B cell (primary cell): ENCODE data around the gene GAREM2. TPM values are rescaled to one million over a fixed set of nuclear protein-coding genes. Genes with fewer than 3 reads are reported as not detected.
A peak's percentile ranks its signal among the peaks of the same experiment; 100 is the strongest.

ENCODE experiments used
- ATAC-seq: fragments of 200-7000 bp; cut with Tn5 transposase; one replicate; pipeline ENCODE4 v1.10.0; 2021; ENCODE audit warnings: low read depth, mild to moderate bottlenecking, moderate number of reproducible peaks, moderate library complexity
- CTCF ChIA-PET: fragments of 350-600 bp; sonication (Branson Sonifier 250); formaldehyde crosslinking; loops from one replicate; lab custom pipeline; 2021; ENCODE audit warnings: antibody characterized with exemption, inconsistent platforms; lab: Charles Lee
- POLR2A ChIA-PET: fragments of 350-600 bp; sonication (Branson Sonifier 250); formaldehyde crosslinking; loops from one replicate; lab custom pipeline; 2021; ENCODE audit warnings: antibody characterized with exemption; lab: Charles Lee
- DNase-seq: peaks from one replicate; pipeline ENCODE4 v3.0.0; 2013
- H2AFZ ChIP-seq: 2 replicates; pipeline ENCODE4 v1.6.1; 2012; ENCODE audit warnings: mild to moderate bottlenecking, low read depth, low read length; ENCODE audit not compliant: insufficient read depth, poor library complexity, severe bottlenecking
- H3K27ac ChIP-seq, 2 donors: 1 replicate in 1 of 2; 2 replicates in 1 of 2; pipeline ENCODE4 v1.5.1; 2012 to 2013; ENCODE audit warnings: low read length in 2 of 2, mild to moderate bottlenecking in 2 of 2, moderate library complexity in 1 of 2
- H3K27me3 ChIP-seq, 4 experiments: fragments of 200-600 bp in 1 of 4; sonication (generic) in 1 of 4; replicated peaks in 1 of 4; 1 replicate in 2 of 4; 2 replicates in 2 of 4; pipeline versions ENCODE4 v1.6.1 to v1.7.0; 2013 to 2016; ENCODE audit warnings: low read length in 3 of 4, mild to moderate bottlenecking in 2 of 4, mixed read lengths in 1 of 4, moderate library complexity in 1 of 4; ENCODE audit not compliant: insufficient read depth in 4 of 4, control insufficient read depth in 3 of 4; ENCODE audit errors: control extremely low read depth in 1 of 4
- H3K36me3 ChIP-seq, 2 experiments: replicated peaks in 1 of 2; 1 replicate in 1 of 2; 2 replicates in 1 of 2; pipeline versions ENCODE4 v1.6.1 to v1.7.1; 2013; ENCODE audit warnings: low read length in 1 of 2; ENCODE audit not compliant: insufficient read depth in 2 of 2, control insufficient read depth in 1 of 2; ENCODE audit errors: control extremely low read depth in 1 of 2, extremely low read depth in 1 of 2
- H3K4me1 ChIP-seq, 2 donors: fragments of 200-600 bp in 1 of 2; sonication (generic) in 1 of 2; 1 replicate in 1 of 2; 2 replicates in 1 of 2; pipeline versions ENCODE4 v1.5.1 to v1.6.1; 2013 to 2017; ENCODE audit warnings: low read length in 2 of 2; ENCODE audit not compliant: control insufficient read depth in 2 of 2, insufficient read depth in 2 of 2
- H3K4me2 ChIP-seq: replicated peaks from 2 replicates; pipeline ENCODE3; 2012; ENCODE audit warnings: mild to moderate bottlenecking, low read depth, low read length; ENCODE audit not compliant: poor library complexity, severe bottlenecking
- H3K4me3 ChIP-seq, 5 experiments: fragments of 200-600 bp in 1 of 5; sonication (generic) in 1 of 5; 1 replicate in 3 of 5; 2 replicates in 2 of 5; pipeline versions ENCODE4 v1.5.1 to v1.7.0; 2011 to 2016; ENCODE audit warnings: low read length in 4 of 5, mild to moderate bottlenecking in 4 of 5, low read depth in 2 of 5, control low read depth in 1 of 5, moderate library complexity in 1 of 5; ENCODE audit not compliant: insufficient read depth in 1 of 5; ENCODE audit errors: control extremely low read depth in 1 of 5, extremely low read depth in 1 of 5
- H3K79me2 ChIP-seq: fragments of 200-600 bp; sonication (generic); one replicate; pipeline ENCODE4 v1.6.0; 2016; ENCODE audit warnings: low read length; ENCODE audit not compliant: control insufficient read depth, insufficient read depth
- H3K9ac ChIP-seq: fragments of 200-600 bp; sonication (generic); 2 replicates; pipeline ENCODE4 v1.6.1; 2017; ENCODE audit warnings: mild to moderate bottlenecking, low read length, moderate library complexity
- H3K9me3 ChIP-seq, 3 donors: one replicate each; pipeline versions ENCODE4 v1.6.1 to v1.7.1; 2013; ENCODE audit warnings: low read length in 2 of 3; ENCODE audit not compliant: control insufficient read depth in 2 of 3, insufficient read depth in 1 of 3; ENCODE audit errors: control extremely low read depth in 1 of 3
- H4K20me1 ChIP-seq: 2 replicates; pipeline ENCODE4 v1.6.0; 2012; ENCODE audit warnings: mild to moderate bottlenecking, low read length; ENCODE audit not compliant: insufficient read depth, control insufficient read depth, poor library complexity, severe bottlenecking
- H3K27ac Mint-ChIP-seq: one replicate; pipeline ENCODE4 v1.8.0; 2021; ENCODE audit warnings: mixed read lengths
- H3K27me3 Mint-ChIP-seq: one replicate; pipeline ENCODE4 v1.8.0; 2021; ENCODE audit warnings: mixed read lengths
- H3K4me1 Mint-ChIP-seq: one replicate; pipeline ENCODE4 v1.8.0; 2021; ENCODE audit warnings: mixed read lengths
- H3K4me3 Mint-ChIP-seq: one replicate; pipeline ENCODE4 v1.8.0; 2021; ENCODE audit warnings: mixed read lengths
- H3K9me3 Mint-ChIP-seq: one replicate; pipeline ENCODE4 v1.8.0; 2022; ENCODE audit warnings: mixed read lengths; ENCODE audit not compliant: insufficient read depth
- CTCF ChIP-seq: fragments of 200-600 bp; IDR thresholded peaks from one replicate; pipeline ENCODE4 v1.8.0; 2022; ENCODE audit warnings: antibody characterized with exemption, mild to moderate bottlenecking
- EZH2 ChIP-seq: IDR thresholded peaks from 2 replicates; pipeline ENCODE4 v1.6.1; 2012; ENCODE audit warnings: borderline replicate concordance, low read depth, mild to moderate bottlenecking, moderate library complexity, low read length; ENCODE audit not compliant: insufficient read depth, poor library complexity, severe bottlenecking
- WGBS: methylation state at CpG from one replicate; pipeline ENCODE4 v1.1.5; 2013; ENCODE audit warnings: missing lambda C conversion rate; ENCODE audit not compliant: insufficient coverage; 5-methylcytosine and 5-hydroxymethylcytosine counted together
- intact Hi-C: fragments of 100-400 bp; cut with micrococcal nuclease; formaldehyde crosslinking; loops from one replicate; pipeline ENCODE4 v1.10.0; 2022
- polyA plus RNA-seq: library from polyadenylated mRNA; depleted of rRNA; stranded (reverse); fragments of >200 nt; gene quantifications from 2 replicates; pipeline ENCODE4 v1.2.3, GENCODE V29; 2012
- total RNA-seq, 2 donors: library from RNA; stranded (reverse); fragments of 120-200 nt in 1 of 2; gene quantifications; 1 replicate in 1 of 2; 2 replicates in 1 of 2; pipeline versions ENCODE4 v1.2.3 to v1.2.4, GENCODE V29; 2013 to 2022

The GAREM2 gene
- total and polyA plus RNA-seq, 2 donors (not counting 1 experiment from before 2014, with no cell fraction given): 0.27 to 1.7 TPM

- Histone ChIP-seq H3K79me2 (no peaks in the 10 kb centered on the region), H3K4me1 (peaks cover 27 to 32% of the 10 kb centered on the region in 2 donors), H3K9ac (no peak overlapping the region), H3K27ac (no peak overlapping the region), H3K9me3 (peaks cover 0 to 20% (median 0%) of the 10 kb centered on the region in 3 donors), H2AFZ (no peak overlapping the region), H3K36me3 (no peaks in the 10 kb centered on the region), H3K4me2 (no peak overlapping the region), H4K20me1 (no peaks in the 10 kb centered on the region), H3K4me3 (no peak overlapping the region), H3K27me3 (peaks cover 0 to 75% (median 29%) of the 10 kb centered on the region in 4 experiments)
- peak overlapping the region; percentile 17 for H3K4me3 Mint-ChIP-seq
- no peak for ATAC-seq
- ChIA-PET CTCF (interaction anchor here (1.2 to 2.6 kb wide), 2 partner anchors 9 to 21 kb away, joined by 3 to 9 read pairs; no protein-coding TSS in a partner anchor), POLR2A (interaction anchor here (0.6 kb wide), 1 partner anchor 18 kb away, joined by 8 read pairs; no protein-coding TSS in a partner anchor)
- 82% methylated on average over 11 of the region's 15 CpGs for WGBS
- no peak overlapping the region for H3K27ac Mint-ChIP-seq
- H3K27me3 Mint-ChIP-seq: peaks cover 43% of the 10 kb centered on the region
- H3K4me1 Mint-ChIP-seq: peaks cover 22% of the 10 kb centered on the region
- DNase-seq: no peak
- no peaks in the 10 kb centered on the region for H3K9me3 Mint-ChIP-seq
- no peak for TF ChIP-seq CTCF
- no peak for TF ChIP-seq EZH2
- intact Hi-C loops: no loop called here
These were observed 2.8 kb downstream of the GAREM2 start for GRCh38 chr2:26175466-26176278.

- Histone ChIP-seq H3K27me3 (peaks cover 0 to 69% (median 29%) of the 10 kb centered on the region in 4 experiments), H3K9me3 (peaks cover 0 to 20% (median 0%) of the 10 kb centered on the region in 3 donors), H3K4me1 (peaks cover 27 to 32% of the 10 kb centered on the region in 2 donors), H3K79me2 (no peaks in the 10 kb centered on the region), H3K36me3 (no peaks in the 10 kb centered on the region), H3K9ac (no peak overlapping the region), H3K27ac (no peak overlapping the region), H2AFZ (no peak overlapping the region), H3K4me2 (no peak overlapping the region), H3K4me3 (no peak overlapping the region), H4K20me1 (no peaks in the 10 kb centered on the region)
- peaks cover 22% of the 10 kb centered on the region for H3K4me1 Mint-ChIP-seq
- TF ChIP-seq CTCF (no peak), EZH2 (no peak)
- H3K27me3 Mint-ChIP-seq: peaks cover 43% of the 10 kb centered on the region
- intact Hi-C loops: no loop called here
- WGBS: 94% methylated on average over 9 of the region's 11 CpGs
- POLR2A ChIA-PET: no interaction called here
- CTCF ChIA-PET: interaction anchor here (1.2 to 2.6 kb wide), 2 partner anchors 8 to 21 kb away, joined by 3 to 9 read pairs; no protein-coding TSS in a partner anchor
- no peaks in the 10 kb centered on the region for H3K9me3 Mint-ChIP-seq
- DNase-seq: no peak
- no peak overlapping the region for H3K27ac Mint-ChIP-seq
- ATAC-seq: no peak
- H3K4me3 Mint-ChIP-seq: peak overlapping the region; percentile 17
These were observed 3.4 kb downstream of the GAREM2 start for GRCh38 chr2:26176279-26176615.
